ENCODE data around the gene PRIMPOL. TPM values are rescaled to one million over a fixed set of nuclear protein-coding genes. Genes with fewer than 3 reads are reported as not detected.
"Not testable (repeated sequence)": the region's sequence is repeated elsewhere in the genome, so short reads cannot be mapped to it uniquely, and the experiment has no call there.

The PRIMPOL gene
- total RNA-seq: 10 to 100 TPM; 17.0 to 23.6 TPM

GRCh38 chr4:184649026-184649970 is at the start of gene PRIMPOL, which contains the start of gene CASP3:
PRIMPOL (plus strand) TSS chr4:184649738; CDS start chr4:184657141, 7,403 bp downstream.
CASP3 (minus strand) TSS chr4:184649447; CDS start chr4:184638453, 10,994 bp downstream.
- Mint-ChIP-seq H3K4me3 (peak within 1 kb of the TSS; percentile 98), H3K27me3 (no peaks in the 10 kb centered on the region), H3K4me1 (peaks cover 38% of the 10 kb centered on the region), H3K36me3 (ENCODE audit: low read depth) (peaks cover 48% of the 10 kb centered on the region), H3K27ac (peak within 1 kb of the TSS; percentile 96), H3K9me3 (no peaks in the 10 kb centered on the region)
- ATAC-seq (replicated peaks): peak; percentile 89

- not testable (repeated sequence) for ATAC-seq (replicated peaks); H3K27ac Mint-ChIP-seq; H3K36me3 Mint-ChIP-seq (ENCODE audit: low read depth); H3K4me1 Mint-ChIP-seq; H3K4me3 Mint-ChIP-seq; H3K9me3 Mint-ChIP-seq
- H3K27me3 Mint-ChIP-seq: peaks cover 13% of the 10 kb centered on the region
These were observed 48.6 kb upstream of the PRIMPOL start for GRCh38 chr4:184600982-184601381.

- not testable (repeated sequence) for H3K4me1 Mint-ChIP-seq; H3K9me3 Mint-ChIP-seq; H3K36me3 Mint-ChIP-seq (ENCODE audit: low read depth); H3K4me3 Mint-ChIP-seq; H3K27ac Mint-ChIP-seq; ATAC-seq (replicated peaks)
- H3K27me3 Mint-ChIP-seq: peaks cover 13% of the 10 kb centered on the region
These were observed 46.7 kb upstream of the PRIMPOL start for GRCh38 chr4:184602857-184603256.

- not testable (repeated sequence) for H3K27ac Mint-ChIP-seq; ATAC-seq (replicated peaks); H3K36me3 Mint-ChIP-seq (ENCODE audit: low read depth); H3K4me3 Mint-ChIP-seq; H3K9me3 Mint-ChIP-seq; H3K4me1 Mint-ChIP-seq; H3K27me3 Mint-ChIP-seq
These were observed 42.1 kb upstream of the PRIMPOL start for GRCh38 chr4:184607429-184607828.

- H3K36me3 Mint-ChIP-seq (ENCODE audit: low read depth): no peaks in the 10 kb centered on the region
- H3K27me3 Mint-ChIP-seq: no peaks in the 10 kb centered on the region
- no peak overlapping the region for H3K4me3 Mint-ChIP-seq
- ATAC-seq (replicated peaks): no peak
- peaks cover 8% of the 10 kb centered on the region for H3K9me3 Mint-ChIP-seq
- no peaks in the 10 kb centered on the region for H3K4me1 Mint-ChIP-seq
- H3K27ac Mint-ChIP-seq: no peak overlapping the region
These were observed 37.5 kb upstream of the PRIMPOL start for GRCh38 chr4:184612074-184612473.

- Mint-ChIP-seq H3K4me3 (no peak overlapping the region), H3K4me1 (no peaks in the 10 kb centered on the region), H3K36me3 (ENCODE audit: low read depth) (no peaks in the 10 kb centered on the region), H3K9me3 (peaks cover 8% of the 10 kb centered on the region), H3K27me3 (no peaks in the 10 kb centered on the region), H3K27ac (no peak overlapping the region)
- ATAC-seq (replicated peaks): no peak
These were observed 36.1 kb upstream of the PRIMPOL start for GRCh38 chr4:184613405-184613804.

- Mint-ChIP-seq H3K27ac (no peak overlapping the region), H3K27me3 (no peaks in the 10 kb centered on the region), H3K4me3 (no peak overlapping the region), H3K9me3 (peaks cover 8% of the 10 kb centered on the region), H3K4me1 (no peaks in the 10 kb centered on the region), H3K36me3 (ENCODE audit: low read depth) (no peaks in the 10 kb centered on the region)
- ATAC-seq (replicated peaks): no peak
These were observed 35.0 kb upstream of the PRIMPOL start for GRCh38 chr4:184614509-184614908.

GRCh38 chr4:184616168-184616567 is 33.4 kb upstream of the PRIMPOL start:
- not testable (repeated sequence) for H3K4me1 Mint-ChIP-seq; H3K36me3 Mint-ChIP-seq (ENCODE audit: low read depth); H3K27me3 Mint-ChIP-seq; H3K9me3 Mint-ChIP-seq; H3K27ac Mint-ChIP-seq; H3K4me3 Mint-ChIP-seq; ATAC-seq (replicated peaks)

- H3K27me3 Mint-ChIP-seq: no peaks in the 10 kb centered on the region
- no peak for ATAC-seq (replicated peaks)
- peaks cover 8% of the 10 kb centered on the region for H3K9me3 Mint-ChIP-seq
- no peaks in the 10 kb centered on the region for H3K36me3 Mint-ChIP-seq (ENCODE audit: low read depth)
- H3K4me3 Mint-ChIP-seq: no peak overlapping the region
- peaks cover 4% of the 10 kb centered on the region for H3K4me1 Mint-ChIP-seq
- no peak overlapping the region for H3K27ac Mint-ChIP-seq
These were observed 32.6 kb upstream of the PRIMPOL start for GRCh38 chr4:184616633-184617551.

- ATAC-seq (replicated peaks): no peak
- Mint-ChIP-seq H3K4me1 (peaks cover 4% of the 10 kb centered on the region), H3K27ac (no peak overlapping the region), H3K4me3 (no peak overlapping the region), H3K9me3 (peaks cover 8% of the 10 kb centered on the region), H3K36me3 (ENCODE audit: low read depth) (no peaks in the 10 kb centered on the region), H3K27me3 (no peaks in the 10 kb centered on the region)
These were observed 31.8 kb upstream of the PRIMPOL start for GRCh38 chr4:184617600-184618196.

GRCh38 chr4:184620212-184620867 is 29.2 kb upstream of the PRIMPOL start:
- no peak for ATAC-seq (replicated peaks)
- peaks cover 14% of the 10 kb centered on the region for H3K36me3 Mint-ChIP-seq (ENCODE audit: low read depth)
- peak overlapping the region; percentile 19 for H3K27ac Mint-ChIP-seq
- no peak overlapping the region for H3K4me3 Mint-ChIP-seq
- H3K4me1 Mint-ChIP-seq: peaks cover 18% of the 10 kb centered on the region
- no peaks in the 10 kb centered on the region for H3K27me3 Mint-ChIP-seq
- H3K9me3 Mint-ChIP-seq: peaks cover under 1% of the 10 kb centered on the region

GRCh38 chr4:184621518-184621917 is 28.0 kb upstream of the PRIMPOL start:
- no peaks in the 10 kb centered on the region for H3K27me3 Mint-ChIP-seq
- no peak for ATAC-seq (replicated peaks)
- H3K27ac Mint-ChIP-seq: peak overlapping the region; percentile 13
- H3K9me3 Mint-ChIP-seq: no peaks in the 10 kb centered on the region
- peaks cover 20% of the 10 kb centered on the region for H3K4me1 Mint-ChIP-seq
- H3K36me3 Mint-ChIP-seq (ENCODE audit: low read depth): peaks cover 25% of the 10 kb centered on the region
- no peak overlapping the region for H3K4me3 Mint-ChIP-seq

GRCh38 chr4:184624504-184624903 is 25.0 kb upstream of the PRIMPOL start:
- H3K9me3 Mint-ChIP-seq; H3K27me3 Mint-ChIP-seq; H3K4me3 Mint-ChIP-seq; ATAC-seq (replicated peaks): not testable (repeated sequence)
- peaks cover 26% of the 10 kb centered on the region for H3K4me1 Mint-ChIP-seq
- peak overlapping the region; percentile 65 for H3K27ac Mint-ChIP-seq
- peaks cover 55% of the 10 kb centered on the region for H3K36me3 Mint-ChIP-seq (ENCODE audit: low read depth)

Data from activated T-helper 17 cell treated with anti-CD3 and anti-CD28 coated beads, Interleukin-2, amount 50 U/mL, for 72 hours (primary cell).